Inferior parietal cortex (tissue), 1 donor: Measurements from ENCODE around the gene ANKRD11.
"Not testable (repeated sequence)": the region's sequence is repeated elsewhere in the genome, so short reads cannot be mapped to it uniquely, and the experiment has no call there.

Experiments used
- DNase-seq: peaks from one replicate; pipeline ENCODE4 v3.0.0-alpha.2; 2016; ENCODE audit errors: extremely low spot score

Gene ANKRD11

DNA sequence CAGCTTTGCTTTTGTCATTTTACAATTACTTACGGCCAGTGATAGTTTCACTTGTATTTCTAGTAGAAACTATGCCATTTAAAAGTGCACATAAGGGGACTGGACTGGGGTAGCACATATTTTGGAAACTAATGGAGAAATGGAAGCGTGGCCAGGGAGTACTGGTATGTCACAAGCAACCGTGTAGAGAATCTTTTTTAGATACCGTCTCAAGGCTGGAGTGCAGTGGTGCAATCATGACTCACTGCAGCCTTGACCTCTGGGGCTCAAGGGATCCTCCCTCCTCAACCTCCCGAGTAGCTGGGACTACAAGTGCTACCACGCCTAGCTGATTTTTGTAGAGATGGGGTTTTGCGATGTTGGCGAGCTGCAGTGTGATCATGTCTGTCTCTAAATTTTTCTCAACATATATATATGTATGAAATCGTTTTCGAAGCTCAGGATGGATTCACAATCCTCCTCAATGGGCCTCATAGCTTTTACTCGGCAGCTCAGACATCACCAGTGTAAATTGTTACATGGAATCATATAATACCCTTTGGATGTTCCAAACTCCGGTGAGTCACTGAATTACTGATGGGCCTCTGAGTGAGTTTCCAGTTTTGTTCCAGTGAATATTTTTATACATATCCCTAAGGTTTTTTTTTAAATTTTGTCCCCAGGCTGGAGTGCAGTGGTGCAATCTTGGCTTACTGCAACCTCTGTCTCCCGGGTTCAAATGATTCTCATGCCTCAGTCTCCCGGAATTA lies 221.2 kb downstream of the ANKRD11 start:
- DNase-seq, result no peak

DNA sequence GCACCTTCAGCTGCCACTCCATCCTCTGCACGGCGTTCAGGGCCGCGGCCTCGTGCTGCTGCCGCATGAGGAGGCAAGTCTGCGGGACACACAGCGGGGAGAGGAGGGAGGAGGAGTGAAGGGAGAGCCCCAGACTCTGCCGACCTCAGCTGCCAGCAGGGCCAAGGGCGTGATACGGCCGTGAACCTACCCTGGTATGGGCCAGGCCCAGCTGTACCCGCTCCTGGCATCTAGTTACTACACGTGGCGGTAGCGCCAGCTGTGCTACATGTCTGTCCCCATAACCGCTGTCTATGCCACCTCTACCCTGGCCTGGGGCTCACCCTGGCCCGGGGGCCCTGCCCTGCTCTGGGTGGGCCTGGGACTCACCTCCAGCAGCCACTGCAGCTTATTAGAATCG lies 221.8 kb downstream of the ANKRD11 start:
- DNase-seq, result no peak

DNA sequence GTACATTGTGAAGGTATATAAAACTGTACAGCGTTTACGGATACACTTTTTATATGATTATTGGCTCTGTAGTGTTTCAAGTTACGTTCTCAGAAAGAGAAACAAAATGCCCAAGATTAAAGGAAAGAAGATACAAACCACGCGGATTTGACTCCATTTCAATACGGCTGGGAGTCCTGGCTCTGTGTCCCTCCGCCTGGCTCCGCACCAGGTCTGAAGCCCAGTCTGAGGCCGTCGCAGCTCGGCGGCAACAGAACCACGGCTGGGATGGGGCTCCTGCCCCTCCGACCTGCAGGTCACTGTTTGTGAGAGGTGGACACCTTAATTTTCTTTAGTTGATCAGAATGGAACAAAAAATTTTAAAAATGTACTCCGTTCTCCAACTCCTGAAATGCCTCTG lies 222.6 kb downstream of the ANKRD11 start:
- not testable (repeated sequence) for DNase-seq

DNA sequence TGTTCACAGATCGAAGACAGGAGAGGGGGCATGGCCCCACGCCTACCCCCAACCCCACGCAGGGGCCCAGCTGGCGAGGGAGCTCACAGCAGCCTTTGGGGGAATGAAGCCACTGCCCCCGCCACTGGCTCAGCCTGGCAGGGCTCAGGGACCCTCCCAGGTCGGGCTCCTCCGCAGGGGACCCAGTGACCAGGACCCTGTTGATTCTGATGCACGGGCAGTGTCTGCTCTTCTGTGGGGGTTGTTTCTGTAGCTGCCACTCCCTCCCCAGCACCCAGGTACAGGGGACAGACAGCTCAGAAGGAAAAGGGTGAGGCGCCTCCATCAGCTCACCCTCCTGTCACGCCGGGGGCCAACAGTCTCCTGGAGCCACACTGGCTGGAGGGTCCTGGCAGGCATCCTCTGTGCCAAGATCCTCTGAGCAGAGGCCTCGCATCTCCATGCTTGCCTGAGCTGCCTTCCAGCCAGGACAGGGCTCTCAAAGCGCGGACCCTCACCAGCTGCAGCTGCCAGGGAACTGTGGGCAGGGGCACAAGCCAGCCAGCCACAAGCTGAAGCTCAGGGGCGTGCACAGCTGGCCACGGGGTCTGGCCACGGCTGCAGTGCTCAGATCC lies 223.7 kb downstream of the ANKRD11 start:
- no peak for DNase-seq

DNA sequence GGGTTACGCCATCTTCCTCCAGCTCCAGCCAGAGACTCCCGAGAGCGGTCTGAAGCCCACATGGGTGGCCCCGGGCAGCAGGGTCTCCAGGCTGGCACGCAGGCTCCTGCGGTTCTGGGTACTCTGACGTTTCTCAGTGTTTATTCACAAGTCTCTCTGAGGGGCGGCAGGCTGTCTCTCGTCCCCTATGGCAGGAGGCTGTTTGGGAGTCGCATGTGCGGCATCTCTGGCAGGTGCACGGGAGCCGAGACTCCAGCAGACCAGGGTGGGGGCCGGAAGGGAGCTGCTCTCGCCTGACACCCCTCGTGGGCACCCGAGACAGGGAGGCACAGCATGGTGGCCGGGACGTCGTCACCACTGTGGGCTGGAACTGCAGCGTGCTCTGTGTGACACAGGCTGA lies 224.7 kb downstream of the ANKRD11 start:
- no peak for DNase-seq

DNA sequence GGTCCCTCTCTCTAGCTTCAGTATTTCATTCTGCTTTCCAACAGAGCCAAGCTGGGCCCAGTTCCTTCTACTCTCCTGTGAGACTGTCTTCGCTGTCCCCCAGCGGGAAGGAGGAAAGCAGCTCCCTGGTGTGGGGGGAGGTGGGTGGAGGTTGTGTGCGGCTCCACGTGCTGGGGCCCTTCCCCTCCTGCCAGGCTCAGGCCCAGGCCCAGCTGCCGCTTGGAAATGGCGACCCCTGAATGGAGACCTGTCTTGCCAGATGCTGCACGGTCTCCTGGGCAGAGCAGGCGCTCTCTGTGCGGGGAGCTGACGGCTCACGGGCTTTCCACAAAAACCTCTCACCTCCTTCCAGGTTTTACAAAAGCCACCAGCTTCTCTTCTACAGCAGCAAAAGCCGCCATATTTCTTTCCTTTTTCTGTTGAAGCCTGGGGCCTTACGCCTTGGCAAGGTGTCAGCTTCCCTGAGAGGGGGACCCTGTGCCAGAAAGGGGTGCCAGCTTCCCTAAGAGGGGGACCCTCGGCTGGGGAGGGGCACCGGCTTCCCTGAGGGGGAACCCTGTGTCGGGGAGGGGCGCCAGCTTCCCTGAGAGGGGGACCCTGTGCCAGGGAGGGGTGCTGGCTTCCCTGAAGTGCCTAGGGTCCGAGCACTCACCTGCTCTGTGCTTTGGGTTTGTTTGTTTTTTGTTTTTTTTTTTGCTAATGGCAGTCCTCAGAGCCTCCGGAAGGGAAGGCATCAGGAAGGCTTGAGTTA lies 225.4 kb downstream of the ANKRD11 start:
- DNase-seq, result no peak

DNA sequence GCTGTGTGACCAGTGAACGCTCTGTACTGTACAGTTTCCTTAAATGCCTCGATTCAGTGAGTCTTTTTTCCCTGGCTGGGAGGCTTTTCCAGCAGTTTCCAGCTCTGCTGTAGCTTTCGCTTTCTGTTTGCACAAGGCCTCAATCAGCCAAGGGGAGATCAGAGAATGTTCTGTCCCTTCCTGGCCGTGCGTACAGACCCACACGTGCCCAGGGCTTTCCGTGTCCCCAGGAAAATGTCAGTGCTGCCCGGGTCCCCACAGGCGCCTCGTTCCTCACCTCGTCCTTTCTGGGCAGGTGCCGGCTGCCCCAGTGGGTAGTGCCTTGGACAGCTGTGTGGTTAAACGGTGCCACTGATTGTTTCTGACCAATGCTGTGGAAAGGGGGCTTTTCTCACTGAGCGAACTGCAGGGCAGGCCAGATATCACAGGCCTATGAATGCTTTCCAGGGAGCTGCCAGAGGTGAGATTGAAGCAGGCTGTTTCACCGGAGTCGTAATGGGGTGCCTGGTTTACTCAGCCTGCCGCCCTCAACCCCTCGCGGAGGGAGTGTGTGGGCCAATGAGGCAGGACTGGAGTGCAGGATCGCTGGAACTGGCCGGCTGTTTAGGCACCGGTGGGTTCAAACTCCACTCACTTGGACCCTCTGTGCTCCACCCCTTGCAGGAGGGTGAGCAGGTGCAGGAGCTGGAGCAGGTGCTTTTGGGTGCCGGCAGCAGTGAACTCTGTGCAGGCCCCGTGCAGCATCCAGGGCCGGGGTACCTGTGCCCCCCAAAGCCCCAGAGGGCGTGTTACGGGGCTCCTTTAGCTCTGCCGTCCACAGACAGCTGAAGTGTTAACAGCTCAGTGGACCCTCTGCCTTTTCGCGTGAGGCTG lies 228.4 kb downstream of the ANKRD11 start:
- DNase-seq, result no peak

DNA sequence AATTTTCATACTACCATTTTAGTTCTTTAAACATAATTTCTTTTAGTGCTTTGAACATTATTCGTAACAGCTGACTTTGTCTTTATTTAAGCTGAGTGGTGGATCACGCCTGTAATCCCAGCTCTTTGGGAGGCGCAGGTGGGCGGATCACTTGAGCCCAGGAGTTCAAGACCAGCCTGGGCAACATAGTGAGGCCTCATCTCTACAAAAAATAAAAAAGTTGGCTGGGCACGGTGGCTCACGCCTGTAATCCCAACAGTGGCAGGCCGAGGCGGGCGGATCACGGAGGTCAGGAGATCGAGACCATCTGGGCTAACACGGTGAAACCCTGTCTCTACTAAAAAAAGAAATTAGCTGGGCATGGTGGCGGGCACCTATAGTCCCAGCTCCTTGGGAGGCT lies 230.5 kb downstream of the ANKRD11 start:
- not testable (repeated sequence) for DNase-seq

DNA sequence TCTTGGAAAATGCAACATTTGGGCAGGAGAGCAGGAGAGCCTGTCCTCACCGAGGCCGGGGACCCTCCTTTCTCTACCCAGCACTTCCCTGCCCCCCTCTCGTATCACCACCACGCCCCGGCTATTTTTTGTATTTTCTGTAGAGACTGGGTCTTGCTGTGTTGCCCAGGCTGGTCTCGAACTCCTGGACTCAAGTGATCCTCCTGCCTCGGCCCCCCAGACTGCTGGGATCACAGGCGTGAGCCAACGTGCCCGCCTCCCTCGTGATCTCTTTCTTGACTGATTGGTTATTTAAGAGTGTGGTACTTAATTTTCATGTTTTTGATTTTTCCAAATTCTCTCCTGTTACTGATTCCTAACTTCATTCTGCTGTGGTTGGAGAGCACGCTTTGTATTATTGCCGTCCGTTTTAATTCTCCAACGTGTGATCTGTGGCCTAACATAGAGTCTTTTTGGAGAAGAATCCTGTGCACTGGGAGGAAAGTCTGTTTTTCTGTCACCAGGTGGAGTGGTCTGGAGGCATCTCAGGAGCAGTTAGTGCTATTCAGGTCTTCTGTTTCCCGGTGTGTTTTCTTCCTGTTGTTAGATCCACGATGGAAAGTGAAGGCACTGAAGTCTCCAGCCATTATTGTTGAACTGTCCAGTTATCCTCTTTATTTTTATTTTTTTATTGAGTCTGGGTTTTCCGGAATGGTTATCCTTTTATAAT lies 232.4 kb downstream of the ANKRD11 start:
- no peak for DNase-seq

DNA sequence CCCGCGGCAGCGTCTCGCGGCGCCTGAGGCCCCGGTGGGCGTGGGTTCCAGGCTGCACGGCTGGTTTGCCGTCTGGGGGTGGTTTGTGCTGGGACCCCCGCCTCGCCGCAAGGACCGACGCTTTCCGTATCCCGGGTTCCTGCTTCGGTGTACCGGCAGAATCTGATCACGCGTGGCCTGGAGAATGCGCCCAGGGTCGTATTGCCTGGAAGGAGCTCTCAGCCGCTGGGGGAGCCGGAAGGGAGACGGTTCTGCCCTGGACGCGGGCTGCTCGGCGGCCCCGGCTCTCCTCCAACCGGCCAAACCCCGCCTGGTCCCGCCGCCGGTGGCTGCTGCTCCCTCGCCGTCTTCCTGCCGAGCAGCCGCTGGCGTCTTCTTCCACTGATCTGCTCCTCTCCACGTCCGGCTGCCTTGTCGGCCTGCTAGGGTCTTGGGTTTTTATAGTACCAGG lies 233.1 kb downstream of the ANKRD11 start:
- DNase-seq, result no peak

DNA sequence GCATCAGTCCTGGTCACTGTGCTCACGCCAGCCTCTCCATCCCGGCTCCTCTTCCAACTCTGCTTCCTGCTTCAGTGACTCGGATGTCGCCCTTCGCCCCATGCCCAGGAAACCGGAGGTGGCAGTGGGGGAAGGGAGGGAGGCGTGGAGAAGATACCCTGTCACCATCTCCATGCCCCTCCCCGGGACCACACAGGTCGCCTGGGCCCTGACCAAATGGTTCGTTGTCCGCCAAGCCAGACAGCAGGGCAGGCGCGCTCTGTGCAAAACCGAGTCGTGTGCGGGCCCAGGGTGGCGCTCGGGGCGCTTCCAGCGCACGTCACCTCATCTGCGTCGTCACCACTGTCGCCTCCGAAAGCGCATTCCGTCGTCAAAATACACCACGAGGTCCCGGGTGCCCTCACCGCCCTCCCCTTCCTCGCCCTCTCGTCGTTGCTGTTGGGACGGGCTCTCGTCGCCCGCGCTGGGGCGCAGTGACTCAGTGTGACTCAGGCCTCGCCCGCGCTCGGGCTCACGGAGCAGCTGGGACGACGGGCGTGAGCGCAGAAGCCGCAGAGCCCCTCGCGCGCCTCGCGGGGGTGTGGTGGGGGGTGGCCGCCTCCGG lies 233.6 kb downstream of the ANKRD11 start:
- peak; percentile 35 for DNase-seq

DNA sequence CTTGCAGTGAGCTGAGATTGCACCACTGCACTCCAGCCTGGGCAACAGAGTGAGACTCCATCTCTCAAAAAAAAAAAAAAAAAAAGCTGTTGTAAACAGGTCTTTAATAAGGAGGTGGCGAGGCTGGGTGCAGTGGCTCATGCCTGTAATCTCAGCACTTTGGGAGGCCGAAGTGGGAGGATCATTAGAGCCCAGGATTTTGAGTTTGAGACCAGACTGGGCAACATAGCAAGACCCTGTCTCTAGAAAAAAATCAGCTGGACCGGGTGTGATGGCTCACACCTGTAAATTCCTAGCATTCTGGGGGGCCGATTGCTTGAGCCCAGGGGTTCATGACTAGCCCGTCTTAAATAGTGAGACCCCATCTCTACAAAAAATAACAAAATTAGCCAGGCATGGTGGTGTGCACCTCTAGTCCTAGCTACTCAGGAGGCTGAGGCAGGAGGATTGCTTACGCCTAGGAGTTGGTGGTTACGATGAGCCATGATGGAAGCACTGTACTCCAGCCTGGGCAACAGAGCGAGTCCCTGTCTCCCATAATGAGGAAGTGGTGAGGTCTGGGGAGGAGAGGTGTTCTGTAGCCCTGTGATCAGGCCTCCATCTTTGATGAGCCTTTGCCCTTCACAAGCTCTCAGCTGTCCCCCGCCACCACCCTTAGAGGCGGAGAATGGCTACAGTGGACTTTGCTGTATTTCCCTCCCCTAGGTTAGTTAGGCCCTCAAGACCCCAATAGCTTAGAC lies 236.6 kb downstream of the ANKRD11 start:
- no peak for DNase-seq

DNA sequence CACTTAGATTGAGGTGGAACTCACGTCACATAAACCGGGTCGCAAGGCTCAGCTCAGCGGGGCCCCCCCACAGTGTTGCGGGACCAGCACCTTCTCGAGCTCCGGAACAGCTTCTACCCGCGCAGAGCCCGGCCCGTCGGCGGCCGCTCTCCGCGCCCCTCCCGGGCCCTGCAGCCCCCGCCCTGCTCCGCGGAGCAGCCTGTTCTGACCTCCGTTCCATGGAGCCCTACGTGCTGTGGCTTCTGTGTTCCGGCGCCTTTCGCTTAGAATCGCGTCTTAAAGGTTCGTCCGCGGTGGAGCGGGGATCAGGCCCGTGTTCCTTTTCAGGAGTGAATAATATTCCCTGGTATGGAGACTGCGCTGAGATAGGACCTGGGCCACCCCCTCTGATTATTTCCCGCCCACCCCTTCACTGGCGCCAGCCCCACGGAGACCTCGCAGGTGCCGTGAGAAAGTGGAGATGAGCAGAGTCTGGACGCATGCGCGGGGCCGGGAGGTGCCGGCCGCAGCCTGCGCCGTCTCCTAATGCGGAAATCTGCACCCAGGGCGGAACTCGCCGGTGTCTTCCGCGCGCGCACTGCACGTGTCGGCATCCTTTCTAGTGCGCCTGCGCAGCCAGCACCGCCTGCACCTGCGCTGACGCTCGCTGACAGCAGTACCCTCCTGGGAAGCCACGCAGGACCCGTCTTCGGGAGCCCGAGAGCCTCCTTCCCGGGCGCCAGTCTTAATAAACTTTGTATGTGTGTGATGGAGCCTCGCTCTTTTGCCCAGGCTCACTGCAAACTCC lies 242.0 kb downstream of the ANKRD11 start:
- DNase-seq, result no peak

DNA sequence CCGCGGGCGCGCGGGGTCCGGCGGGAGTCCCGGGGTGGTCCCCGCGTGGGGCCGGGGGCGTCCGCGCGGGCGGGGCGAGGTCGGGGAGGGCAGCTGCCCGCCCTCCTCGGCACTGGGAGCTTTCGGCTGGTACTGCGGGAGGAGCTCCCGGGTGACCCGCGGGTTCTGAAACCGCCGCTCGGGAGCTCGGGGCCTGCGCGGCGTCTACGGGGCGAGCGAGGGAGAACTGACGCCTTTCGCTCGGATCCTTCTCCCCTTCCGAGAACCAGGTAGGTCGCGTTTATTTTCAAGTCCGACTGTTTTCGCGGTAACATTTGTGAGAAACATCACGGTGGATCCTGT lies 242.7 kb downstream of the ANKRD11 start:
- not testable (repeated sequence) for DNase-seq

DNA sequence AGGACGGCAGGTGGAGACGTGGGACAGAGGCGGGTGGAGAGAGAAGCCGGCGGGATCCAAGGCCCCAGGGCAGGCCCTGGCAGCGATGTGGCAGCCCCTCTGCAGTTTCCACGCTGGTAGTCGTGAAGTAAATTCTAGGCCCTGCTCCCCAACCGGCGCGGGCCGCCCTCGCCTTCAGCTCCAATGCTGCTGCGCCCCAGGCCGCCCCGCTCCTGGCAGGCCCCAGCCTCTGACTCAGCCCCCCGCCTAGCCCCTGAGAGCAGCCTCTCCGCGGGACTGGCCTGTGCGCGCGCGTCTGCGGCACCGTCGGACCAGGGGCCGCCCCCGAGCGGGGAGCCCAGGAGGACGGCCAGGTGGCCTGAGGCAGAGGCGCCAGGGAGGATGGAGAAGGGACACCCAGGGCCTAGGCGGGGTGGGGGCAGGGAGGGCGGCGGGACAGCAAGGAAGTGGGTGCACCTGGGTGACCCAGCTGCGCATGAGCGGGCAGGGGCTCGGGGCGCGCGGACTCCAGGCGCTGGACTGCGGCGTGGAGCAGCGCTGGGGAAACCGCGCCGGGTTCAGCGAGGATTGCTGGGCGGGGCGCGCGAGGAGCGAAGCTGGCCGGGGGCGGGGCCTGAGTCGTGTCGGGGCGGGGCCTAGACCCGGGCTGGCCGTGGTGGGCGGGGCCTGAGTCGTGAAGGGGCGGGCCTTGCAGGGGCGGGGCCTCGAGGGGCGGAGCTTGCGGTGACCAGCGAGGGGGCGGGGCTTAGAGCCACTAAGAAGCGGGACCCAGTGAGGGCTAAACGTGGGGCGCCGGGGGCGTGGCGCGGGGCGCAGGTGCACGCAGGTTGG lies 243.2 kb downstream of the ANKRD11 start:
- peak; percentile 57 for DNase-seq

DNA sequence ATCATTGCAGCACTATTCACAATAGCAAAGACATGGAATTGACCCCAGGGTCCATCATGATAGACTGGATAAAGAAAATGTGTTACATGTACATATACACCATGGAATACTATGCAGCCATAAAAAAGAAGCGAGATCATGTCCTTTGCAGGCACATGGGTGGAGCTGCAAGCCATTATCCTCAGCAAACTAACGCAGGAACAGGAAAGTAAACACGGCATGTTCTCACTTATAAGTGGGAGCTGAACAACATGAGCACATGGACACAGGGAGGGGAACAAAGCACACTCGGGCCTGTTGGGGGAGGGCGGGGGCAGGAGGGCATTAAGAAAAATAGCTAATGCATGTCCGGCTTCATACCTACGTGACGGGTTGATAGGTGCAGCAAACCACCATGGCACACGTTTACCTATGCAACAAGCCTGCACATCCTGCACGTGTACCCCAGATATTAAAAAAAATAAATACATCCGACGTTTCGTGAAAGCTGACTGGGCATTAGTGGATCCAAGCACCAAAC lies 243.9 kb downstream of the ANKRD11 start:
- no peak for DNase-seq

DNA sequence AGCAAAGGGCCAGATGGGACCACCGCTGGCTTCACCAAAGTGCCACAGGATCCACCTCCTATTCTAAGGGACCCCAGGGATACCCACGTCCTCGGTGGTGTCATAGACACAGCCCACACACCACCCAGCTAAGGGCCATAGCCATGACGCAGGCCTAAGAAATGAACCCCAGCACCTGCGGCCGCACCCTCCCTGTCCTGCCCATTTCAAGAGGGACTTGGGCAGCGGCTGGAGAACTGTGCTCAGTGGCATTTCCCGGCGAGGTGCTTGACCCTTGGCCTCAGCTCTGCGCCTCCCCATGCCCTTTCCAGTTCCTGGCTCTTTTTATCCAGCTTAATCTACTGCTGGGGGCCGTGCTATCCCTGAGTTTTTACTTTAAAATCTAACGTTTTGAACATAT lies 245.6 kb downstream of the ANKRD11 start:
- no peak for DNase-seq

DNA sequence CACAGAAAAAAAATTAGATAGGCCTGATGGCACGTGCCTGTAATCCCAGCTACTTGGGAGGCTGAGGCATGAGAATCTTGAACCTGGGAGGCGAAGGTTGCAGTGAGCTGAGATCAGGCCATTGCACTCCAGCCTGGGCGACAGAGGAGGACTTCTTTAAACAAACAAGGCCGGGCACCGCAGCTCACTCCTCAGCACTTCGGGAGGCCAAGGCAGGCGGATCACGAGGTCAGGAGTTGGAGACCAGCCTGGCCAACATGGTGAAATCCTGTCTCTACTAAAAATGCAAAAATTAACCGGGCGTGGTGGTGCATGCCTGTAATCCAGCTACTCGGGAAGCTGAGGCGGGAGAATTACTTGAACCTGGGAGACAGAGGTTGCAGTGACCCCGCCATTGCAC lies 246.1 kb downstream of the ANKRD11 start:
- DNase-seq, result not testable (repeated sequence)
